SK-N-SH treated with all-trans-retinoic acid at 6 μM for 48 hours (cell line): ENCODE data around the gene APOA4.

ENCODE experiments used
- ATAC-seq: fragments of 200-7000 bp; cut with Tn5 transposase; 3 replicates; pipeline ENCODE4 v1.9.1; 2020; ENCODE audit warnings: mild to moderate bottlenecking, moderate library complexity
- ARNTL ChIP-seq: fragments of 450-650 bp; formaldehyde crosslinking; IDR thresholded peaks from 2 replicates; pipeline ENCODE4 v1.5.0; 2020; ENCODE audit warnings: low read depth, mild to moderate bottlenecking, moderate library complexity, borderline replicate concordance
- BACH2 ChIP-seq: fragments of 250-450 bp; sonication (Bioruptor Pico); IDR thresholded peaks from 2 replicates; pipeline ENCODE4 v1.9.0; 2021; ENCODE audit warnings: mild to moderate bottlenecking, borderline replicate concordance
- CSDC2 ChIP-seq: fragments of 250-450 bp; sonication (Bioruptor Pico); IDR thresholded peaks from 2 replicates; pipeline ENCODE4 v1.5.0; 2020; ENCODE audit warnings: mild to moderate bottlenecking, moderate library complexity
- CSRNP3 ChIP-seq: fragments of 250-450 bp; sonication (Bioruptor Pico); IDR thresholded peaks from 2 replicates; pipeline ENCODE4 v1.5.1; 2021; ENCODE audit warnings: mild to moderate bottlenecking, moderate library complexity
- ESRRG ChIP-seq: fragments of 250-450 bp; sonication (Bioruptor Pico); IDR thresholded peaks from 2 replicates; pipeline ENCODE4 v1.6.1; 2021; ENCODE audit warnings: mild to moderate bottlenecking
- GLIS3 ChIP-seq: fragments of 250-450 bp; sonication (Bioruptor Pico); IDR thresholded peaks from 2 replicates; pipeline ENCODE4 v1.5.0; 2020; ENCODE audit warnings: mild to moderate bottlenecking, moderate library complexity
- ISL1 ChIP-seq: fragments of 250-450 bp; sonication (Bioruptor Pico); IDR thresholded peaks from 2 replicates; pipeline ENCODE4 v2.1.2; 2022; ENCODE audit warnings: mild to moderate bottlenecking, moderate library complexity
- OSR1 ChIP-seq: fragments of 250-450 bp; sonication (Bioruptor Pico); IDR thresholded peaks from 2 replicates; pipeline ENCODE4 v1.8.0; 2022; ENCODE audit warnings: moderate library complexity, mild to moderate bottlenecking, inconsistent platforms
- PATZ1 ChIP-seq: fragments of 250-450 bp; sonication (Bioruptor Pico); IDR thresholded peaks from 2 replicates; pipeline ENCODE4 v1.8.0; 2020; ENCODE audit warnings: mild to moderate bottlenecking, moderate library complexity, borderline replicate concordance
- POU6F1 ChIP-seq: fragments of 250-450 bp; sonication (Bioruptor Pico); IDR thresholded peaks from 2 replicates; pipeline ENCODE4 v1.8.0; 2021; ENCODE audit warnings: low read depth, mild to moderate bottlenecking, moderate library complexity, borderline replicate concordance
- PPARA ChIP-seq: fragments of 250-450 bp; sonication (Bioruptor Pico); IDR thresholded peaks from 2 replicates; pipeline ENCODE4 v1.5.0; 2020; ENCODE audit warnings: mild to moderate bottlenecking, borderline replicate concordance
- RARB ChIP-seq: fragments of 250-450 bp; sonication (Bioruptor Pico); IDR thresholded peaks from 2 replicates; pipeline ENCODE4 v1.8.0; 2021; ENCODE audit warnings: mild to moderate bottlenecking, moderate library complexity
- SNAI2 ChIP-seq: fragments of 250-450 bp; sonication (Bioruptor Pico); IDR thresholded peaks from 2 replicates; pipeline ENCODE4 v1.5.0; 2020; ENCODE audit warnings: mild to moderate bottlenecking, moderate library complexity
- TCF4 ChIP-seq: fragments of 250-450 bp; sonication (Bioruptor Pico); IDR thresholded peaks from 2 replicates; pipeline ENCODE4 v1.8.0; 2021; ENCODE audit warnings: mild to moderate bottlenecking, moderate library complexity, borderline replicate concordance
- TOX ChIP-seq: fragments of 250-450 bp; sonication (Bioruptor Pico); IDR thresholded peaks from 2 replicates; pipeline ENCODE4 v1.8.0; 2021; ENCODE audit warnings: mild to moderate bottlenecking, moderate library complexity, borderline replicate concordance
- ZC3H10 ChIP-seq: fragments of 250-450 bp; sonication (Bioruptor Pico); IDR thresholded peaks from 2 replicates; pipeline ENCODE4 v1.5.1; 2021; ENCODE audit warnings: mild to moderate bottlenecking, moderate library complexity
- ZFP3 ChIP-seq: fragments of 250-450 bp; sonication (Bioruptor Pico); IDR thresholded peaks from 2 replicates; pipeline ENCODE4 v1.5.0; 2020; ENCODE audit warnings: mild to moderate bottlenecking, moderate library complexity
- ZFP30 ChIP-seq: fragments of 450-650 bp; formaldehyde crosslinking; IDR thresholded peaks from 2 replicates; pipeline ENCODE4 v1.5.0; 2022; ENCODE audit warnings: mild to moderate bottlenecking, moderate library complexity
- ZNF565 ChIP-seq: fragments of 450-650 bp; formaldehyde crosslinking; conservative IDR thresholded peaks from 2 replicates; pipeline ENCODE4 v1.5.0; 2020; ENCODE audit warnings: low read depth, mild to moderate bottlenecking, moderate library complexity
- ZNF70 ChIP-seq: fragments of 450-650 bp; formaldehyde crosslinking; IDR thresholded peaks from 2 replicates; pipeline ENCODE4 v1.5.0; 2020; ENCODE audit warnings: mild to moderate bottlenecking, moderate library complexity
- TF ChIP-seq, protein P1 (sequence below): fragments of 250-450 bp; sonication (Bioruptor Pico); IDR thresholded peaks from 2 replicates; pipeline ENCODE4 v1.5.0; 2020; ENCODE audit warnings: mild to moderate bottlenecking, moderate library complexity
- TF ChIP-seq, protein P2 (sequence below): fragments of 250-450 bp; sonication (Bioruptor Pico); IDR thresholded peaks from 2 replicates; pipeline ENCODE4 v1.5.1; 2020; ENCODE audit warnings: low read depth, mild to moderate bottlenecking, moderate library complexity

The APOA4 gene

DNA sequence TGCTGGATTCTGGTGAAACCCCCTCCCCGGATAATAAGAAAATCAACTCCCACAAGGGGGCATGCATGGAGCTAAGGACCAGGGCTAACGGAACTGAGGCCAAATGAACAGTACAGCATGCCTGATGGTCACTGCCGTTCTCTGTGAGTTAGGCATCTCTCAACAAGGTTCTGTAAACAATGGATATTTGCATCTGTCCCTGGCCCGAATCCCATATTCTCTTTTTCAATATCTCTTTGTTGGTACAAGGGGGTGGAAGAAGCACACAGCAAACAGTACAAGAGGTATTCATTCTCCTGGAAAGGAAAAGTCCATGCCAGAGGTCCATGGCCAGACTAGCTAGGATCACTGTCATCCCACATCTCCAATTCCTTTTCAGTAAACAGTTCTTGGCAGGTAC, 46.5 kb upstream of the APOA4 start:
- TF ChIP-seq ZC3H10 (CRISPR knock-in tag) (no peak), TOX (no peak), ESRRG (CRISPR knock-in tag) (no peak), PPARA (CRISPR knock-in tag) (no peak), BACH2 (CRISPR knock-in tag) (no peak), CSDC2 (CRISPR knock-in tag) (no peak), ZFP30 (no peak), TCF4 (no peak), PATZ1 (CRISPR knock-in tag) (no peak), OSR1 (CRISPR knock-in tag) (no peak), GLIS3 (CRISPR knock-in tag) (no peak), ZNF565 (CRISPR knock-in tag) (no peak), POU6F1 (no peak), ZNF70 (CRISPR knock-in tag) (no peak), ZFP3 (no peak), ARNTL (CRISPR knock-in tag) (no peak), ISL1 (CRISPR knock-in tag) (no peak), SNAI2 (CRISPR knock-in tag) (no peak)
- TF ChIP-seq, protein P1, sequence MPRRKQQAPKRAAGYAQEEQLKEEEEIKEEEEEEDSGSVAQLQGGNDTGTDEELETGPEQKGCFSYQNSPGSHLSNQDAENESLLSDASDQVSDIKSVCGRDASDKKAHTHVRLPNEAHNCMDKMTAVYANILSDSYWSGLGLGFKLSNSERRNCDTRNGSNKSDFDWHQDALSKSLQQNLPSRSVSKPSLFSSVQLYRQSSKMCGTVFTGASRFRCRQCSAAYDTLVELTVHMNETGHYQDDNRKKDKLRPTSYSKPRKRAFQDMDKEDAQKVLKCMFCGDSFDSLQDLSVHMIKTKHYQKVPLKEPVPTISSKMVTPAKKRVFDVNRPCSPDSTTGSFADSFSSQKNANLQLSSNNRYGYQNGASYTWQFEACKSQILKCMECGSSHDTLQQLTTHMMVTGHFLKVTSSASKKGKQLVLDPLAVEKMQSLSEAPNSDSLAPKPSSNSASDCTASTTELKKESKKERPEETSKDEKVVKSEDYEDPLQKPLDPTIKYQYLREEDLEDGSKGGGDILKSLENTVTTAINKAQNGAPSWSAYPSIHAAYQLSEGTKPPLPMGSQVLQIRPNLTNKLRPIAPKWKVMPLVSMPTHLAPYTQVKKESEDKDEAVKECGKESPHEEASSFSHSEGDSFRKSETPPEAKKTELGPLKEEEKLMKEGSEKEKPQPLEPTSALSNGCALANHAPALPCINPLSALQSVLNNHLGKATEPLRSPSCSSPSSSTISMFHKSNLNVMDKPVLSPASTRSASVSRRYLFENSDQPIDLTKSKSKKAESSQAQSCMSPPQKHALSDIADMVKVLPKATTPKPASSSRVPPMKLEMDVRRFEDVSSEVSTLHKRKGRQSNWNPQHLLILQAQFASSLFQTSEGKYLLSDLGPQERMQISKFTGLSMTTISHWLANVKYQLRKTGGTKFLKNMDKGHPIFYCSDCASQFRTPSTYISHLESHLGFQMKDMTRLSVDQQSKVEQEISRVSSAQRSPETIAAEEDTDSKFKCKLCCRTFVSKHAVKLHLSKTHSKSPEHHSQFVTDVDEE, result no peak
- TF ChIP-seq, protein P2, sequence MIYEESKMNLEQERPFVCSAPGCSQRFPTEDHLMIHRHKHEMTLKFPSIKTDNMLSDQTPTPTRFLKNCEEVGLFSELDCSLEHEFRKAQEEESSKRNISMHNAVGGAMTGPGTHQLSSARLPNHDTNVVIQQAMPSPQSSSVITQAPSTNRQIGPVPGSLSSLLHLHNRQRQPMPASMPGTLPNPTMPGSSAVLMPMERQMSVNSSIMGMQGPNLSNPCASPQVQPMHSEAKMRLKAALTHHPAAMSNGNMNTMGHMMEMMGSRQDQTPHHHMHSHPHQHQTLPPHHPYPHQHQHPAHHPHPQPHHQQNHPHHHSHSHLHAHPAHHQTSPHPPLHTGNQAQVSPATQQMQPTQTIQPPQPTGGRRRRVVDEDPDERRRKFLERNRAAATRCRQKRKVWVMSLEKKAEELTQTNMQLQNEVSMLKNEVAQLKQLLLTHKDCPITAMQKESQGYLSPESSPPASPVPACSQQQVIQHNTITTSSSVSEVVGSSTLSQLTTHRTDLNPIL (CRISPR knock-in tag), result no peak
- no peak for ATAC-seq

DNA sequence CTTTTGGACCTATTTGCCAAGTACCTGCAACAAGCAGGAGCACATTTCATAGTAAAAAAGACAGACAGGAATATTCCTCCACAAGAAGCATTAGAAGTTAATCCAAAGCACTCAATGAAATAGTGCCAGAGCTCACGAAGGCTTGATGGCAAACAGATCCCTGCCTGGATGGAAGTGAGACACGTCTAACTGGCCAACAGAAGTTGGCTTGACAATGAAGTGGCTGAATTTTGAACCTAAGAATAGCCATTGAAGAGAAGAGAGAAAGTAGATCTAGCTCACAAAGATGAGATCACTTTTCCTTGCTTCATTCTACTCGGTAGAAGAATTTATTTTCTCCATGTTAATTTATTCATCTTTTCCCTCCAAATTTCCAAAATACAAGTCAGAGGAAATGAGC, 45.0 kb upstream of the APOA4 start:
- ATAC-seq, result no peak
- no peak for TF ChIP-seq GLIS3 (CRISPR knock-in tag)

- no peak for TF ChIP-seq TCF4
- no peak for TF ChIP-seq SNAI2 (CRISPR knock-in tag)
- no peak for TF ChIP-seq RARB (CRISPR knock-in tag)
- no peak for TF ChIP-seq TOX
- no peak for TF ChIP-seq ZC3H10 (CRISPR knock-in tag)
- no peak for TF ChIP-seq ZFP30
- TF ChIP-seq CSRNP3, result no peak
- TF ChIP-seq, protein P2 (CRISPR knock-in tag), result no peak
- ATAC-seq, result no peak
These were observed 44.5 kb upstream of the APOA4 start for GRCh38 chr11:116867619-116868018.
